ENCODE data around the gene SLC16A14. TPM values are rescaled to one million over a fixed set of nuclear protein-coding genes. Genes with fewer than 3 reads are reported as not detected.

Gene SLC16A14
- total RNA-seq, 1 experiment from 2014 or later, result 1.3 TPM

- H3K27me3 ChIP-seq (ENCODE audit: control insufficient read depth, insufficient read depth, low read length), result no peaks in the 10 kb centered on the region
- no peak overlapping the region for H3K4me3 ChIP-seq (ENCODE audit: insufficient read depth, low read depth, low read length)
- DNase-seq, result no peak
- H3K36me3 ChIP-seq (replicated peaks; ENCODE audit: control insufficient read depth, insufficient read depth, low read length), result no peaks in the 10 kb centered on the region
Measured at GRCh38 chr2:230053753-230054478, 14.8 kb downstream of the SLC16A14 start.

GRCh38 chr2:230052299-230052698, 16.4 kb downstream of the SLC16A14 start:
- no peaks in the 10 kb centered on the region for H3K36me3 ChIP-seq (replicated peaks; ENCODE audit: control insufficient read depth, insufficient read depth, low read length)
- H3K27me3 ChIP-seq (ENCODE audit: control insufficient read depth, insufficient read depth, low read length), result no peaks in the 10 kb centered on the region
- H3K4me3 ChIP-seq (ENCODE audit: insufficient read depth, low read depth, low read length), result no peak overlapping the region
- no peak for DNase-seq

GRCh38 chr2:230050136-230050535, 18.6 kb downstream of the SLC16A14 start:
- no peaks in the 10 kb centered on the region for H3K36me3 ChIP-seq (replicated peaks; ENCODE audit: control insufficient read depth, insufficient read depth, low read length)
- H3K4me3 ChIP-seq (ENCODE audit: insufficient read depth, low read depth, low read length), result no peak overlapping the region
- no peak for DNase-seq
- H3K27me3 ChIP-seq (ENCODE audit: control insufficient read depth, insufficient read depth, low read length), result no peaks in the 10 kb centered on the region

- no peak for DNase-seq
- Histone ChIP-seq H3K27me3 (ENCODE audit: control insufficient read depth, insufficient read depth, low read length) (no peaks in the 10 kb centered on the region), H3K4me3 (ENCODE audit: insufficient read depth, low read depth, low read length) (no peak overlapping the region), H3K36me3 (replicated peaks; ENCODE audit: control insufficient read depth, insufficient read depth, low read length) (no peaks in the 10 kb centered on the region)
Measured at GRCh38 chr2:230048010-230048671, 20.6 kb downstream of the SLC16A14 start.

- Histone ChIP-seq H3K36me3 (replicated peaks; ENCODE audit: control insufficient read depth, insufficient read depth, low read length) (no peaks in the 10 kb centered on the region), H3K27me3 (ENCODE audit: control insufficient read depth, insufficient read depth, low read length) (no peaks in the 10 kb centered on the region), H3K4me3 (ENCODE audit: insufficient read depth, low read depth, low read length) (no peak overlapping the region)
- DNase-seq, result no peak
Measured at GRCh38 chr2:230046491-230046890, 22.2 kb downstream of the SLC16A14 start.

GRCh38 chr2:230043461-230043860, 25.3 kb downstream of the SLC16A14 start:
- H3K36me3 ChIP-seq (replicated peaks; ENCODE audit: control insufficient read depth, insufficient read depth, low read length), result no peaks in the 10 kb centered on the region
- DNase-seq, result no peak
- no peak overlapping the region for H3K4me3 ChIP-seq (ENCODE audit: insufficient read depth, low read depth, low read length)
- no peaks in the 10 kb centered on the region for H3K27me3 ChIP-seq (ENCODE audit: control insufficient read depth, insufficient read depth, low read length)

- DNase-seq, result no peak
- no peak overlapping the region for H3K4me3 ChIP-seq (ENCODE audit: insufficient read depth, low read depth, low read length)
- H3K27me3 ChIP-seq (ENCODE audit: control insufficient read depth, insufficient read depth, low read length), result no peaks in the 10 kb centered on the region
- no peaks in the 10 kb centered on the region for H3K36me3 ChIP-seq (replicated peaks; ENCODE audit: control insufficient read depth, insufficient read depth, low read length)
Measured at GRCh38 chr2:230043025-230043424, 25.7 kb downstream of the SLC16A14 start.

- no peaks in the 10 kb centered on the region for H3K27me3 ChIP-seq (ENCODE audit: control insufficient read depth, insufficient read depth, low read length)
- H3K4me3 ChIP-seq (ENCODE audit: insufficient read depth, low read depth, low read length), result no peak overlapping the region
- DNase-seq, result no peak
- no peaks in the 10 kb centered on the region for H3K36me3 ChIP-seq (replicated peaks; ENCODE audit: control insufficient read depth, insufficient read depth, low read length)
Measured at GRCh38 chr2:230042195-230042594, 26.5 kb downstream of the SLC16A14 start.

- H3K27me3 ChIP-seq (ENCODE audit: control insufficient read depth, insufficient read depth, low read length), result no peaks in the 10 kb centered on the region
- H3K36me3 ChIP-seq (replicated peaks; ENCODE audit: control insufficient read depth, insufficient read depth, low read length), result no peaks in the 10 kb centered on the region
Measured at GRCh38 chr2:230023313-230023712, 45.4 kb downstream of the SLC16A14 start.

GRCh38 chr2:230019742-230020141, 49.0 kb downstream of the SLC16A14 start:
- no peak for DNase-seq
- H3K4me3 ChIP-seq (ENCODE audit: insufficient read depth, low read depth, low read length), result no peak overlapping the region
- no peaks in the 10 kb centered on the region for H3K36me3 ChIP-seq (replicated peaks; ENCODE audit: control insufficient read depth, insufficient read depth, low read length)
- H3K27me3 ChIP-seq (ENCODE audit: control insufficient read depth, insufficient read depth, low read length), result no peaks in the 10 kb centered on the region

More at GRCh38 chr2:230023313-230023712, 45.4 kb downstream of the SLC16A14 start:
- H3K4me3 ChIP-seq (ENCODE audit: insufficient read depth, low read depth, low read length), result no peak overlapping the region
- DNase-seq, result no peak

GRCh38 chr2:230018153-230018552, 50.6 kb downstream of the SLC16A14 start:
- DNase-seq, result no peak

GRCh38 chr2:230016844-230017243, 51.9 kb downstream of the SLC16A14 start:
- Histone ChIP-seq H3K36me3 (replicated peaks; ENCODE audit: control insufficient read depth, insufficient read depth, low read length) (no peaks in the 10 kb centered on the region; the same call in 1 of the 2 replicates), H3K27me3 (ENCODE audit: control insufficient read depth, insufficient read depth, low read length) (no peaks in the 10 kb centered on the region), H3K4me3 (ENCODE audit: insufficient read depth, low read depth, low read length) (no peak overlapping the region)
- no peak for DNase-seq

More at GRCh38 chr2:230018153-230018552, 50.6 kb downstream of the SLC16A14 start:
- Histone ChIP-seq H3K27me3 (ENCODE audit: control insufficient read depth, insufficient read depth, low read length) (no peaks in the 10 kb centered on the region), H3K36me3 (replicated peaks; ENCODE audit: control insufficient read depth, insufficient read depth, low read length) (no peaks in the 10 kb centered on the region), H3K4me3 (ENCODE audit: insufficient read depth, low read depth, low read length) (no peak overlapping the region)

GRCh38 chr2:230012267-230012884, 56.3 kb downstream of the SLC16A14 start:
- DNase-seq, result no peak
- no peak overlapping the region for H3K4me3 ChIP-seq (ENCODE audit: insufficient read depth, low read depth, low read length)
- H3K27me3 ChIP-seq (ENCODE audit: control insufficient read depth, insufficient read depth, low read length), result no peaks in the 10 kb centered on the region
- no peaks in the 10 kb centered on the region; the same call in 1 of the 2 replicates for H3K36me3 ChIP-seq (replicated peaks; ENCODE audit: control insufficient read depth, insufficient read depth, low read length)

GRCh38 chr2:230011617-230012016, 57.1 kb downstream of the SLC16A14 start:
- Histone ChIP-seq H3K27me3 (ENCODE audit: control insufficient read depth, insufficient read depth, low read length) (no peaks in the 10 kb centered on the region), H3K36me3 (replicated peaks; ENCODE audit: control insufficient read depth, insufficient read depth, low read length) (no peaks in the 10 kb centered on the region; the same call in 1 of the 2 replicates), H3K4me3 (ENCODE audit: insufficient read depth, low read depth, low read length) (no peak overlapping the region)
- no peak for DNase-seq

- H3K36me3 ChIP-seq (replicated peaks; ENCODE audit: control insufficient read depth, insufficient read depth, low read length), result no peaks in the 10 kb centered on the region; the same call in 1 of the 2 replicates
- no peak for DNase-seq
- no peak overlapping the region for H3K4me3 ChIP-seq (ENCODE audit: insufficient read depth, low read depth, low read length)
- H3K27me3 ChIP-seq (ENCODE audit: control insufficient read depth, insufficient read depth, low read length), result no peaks in the 10 kb centered on the region
Measured at GRCh38 chr2:230010501-230010900, 58.2 kb downstream of the SLC16A14 start.
